Testis (tissue), 2 donors: Measurements from ENCODE around the gene ICE2.

Experiments
- POLR2A ChIP-seq: fragments of 450-650 bp; IDR thresholded peaks from one replicate; pipeline ENCODE4 v1.6.1; 2017; ENCODE audit warnings: antibody characterized with exemption, mild to moderate bottlenecking, moderate library complexity
- TF ChIP-seq, protein P1 (sequence below), 3 experiments: fragments of 450-650 bp in 2 of 3; fragments of 200-600 bp in 1 of 3; sonication (generic) in 1 of 3; IDR thresholded peaks; one replicate each; pipeline ENCODE4 v1.5.1; 2016 to 2019; ENCODE audit warnings: antibody characterized with exemption in 3 of 3, mild to moderate bottlenecking in 2 of 3, moderate library complexity in 1 of 3

DNA sequence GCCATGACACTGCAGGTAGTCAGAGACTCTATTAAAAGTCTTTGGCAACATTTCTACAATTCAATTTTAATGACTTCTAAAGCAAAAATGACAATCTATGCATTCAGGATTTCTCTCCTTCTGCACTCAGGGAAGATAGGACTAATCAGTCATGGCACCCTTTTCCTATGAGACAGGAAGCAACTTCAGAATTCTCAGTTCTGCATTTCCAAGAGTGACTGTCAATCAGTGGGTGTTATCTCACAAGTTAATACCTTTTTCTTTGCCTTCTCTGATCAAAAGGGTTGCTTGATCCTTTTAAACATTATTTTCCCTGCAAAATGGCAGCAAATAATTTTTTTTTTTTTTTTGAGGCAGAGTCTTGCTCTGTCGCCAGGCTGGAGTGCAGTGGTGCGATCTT lies 7.8 kb upstream of the ICE2 start:
- TF ChIP-seq, protein P1, sequence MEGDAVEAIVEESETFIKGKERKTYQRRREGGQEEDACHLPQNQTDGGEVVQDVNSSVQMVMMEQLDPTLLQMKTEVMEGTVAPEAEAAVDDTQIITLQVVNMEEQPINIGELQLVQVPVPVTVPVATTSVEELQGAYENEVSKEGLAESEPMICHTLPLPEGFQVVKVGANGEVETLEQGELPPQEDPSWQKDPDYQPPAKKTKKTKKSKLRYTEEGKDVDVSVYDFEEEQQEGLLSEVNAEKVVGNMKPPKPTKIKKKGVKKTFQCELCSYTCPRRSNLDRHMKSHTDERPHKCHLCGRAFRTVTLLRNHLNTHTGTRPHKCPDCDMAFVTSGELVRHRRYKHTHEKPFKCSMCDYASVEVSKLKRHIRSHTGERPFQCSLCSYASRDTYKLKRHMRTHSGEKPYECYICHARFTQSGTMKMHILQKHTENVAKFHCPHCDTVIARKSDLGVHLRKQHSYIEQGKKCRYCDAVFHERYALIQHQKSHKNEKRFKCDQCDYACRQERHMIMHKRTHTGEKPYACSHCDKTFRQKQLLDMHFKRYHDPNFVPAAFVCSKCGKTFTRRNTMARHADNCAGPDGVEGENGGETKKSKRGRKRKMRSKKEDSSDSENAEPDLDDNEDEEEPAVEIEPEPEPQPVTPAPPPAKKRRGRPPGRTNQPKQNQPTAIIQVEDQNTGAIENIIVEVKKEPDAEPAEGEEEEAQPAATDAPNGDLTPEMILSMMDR (IDR thresholded peaks at IDR 0.05), result no peak
- no peak for TF ChIP-seq POLR2A
